ENCODE results near the gene GLDN.

The GLDN gene

DNA sequence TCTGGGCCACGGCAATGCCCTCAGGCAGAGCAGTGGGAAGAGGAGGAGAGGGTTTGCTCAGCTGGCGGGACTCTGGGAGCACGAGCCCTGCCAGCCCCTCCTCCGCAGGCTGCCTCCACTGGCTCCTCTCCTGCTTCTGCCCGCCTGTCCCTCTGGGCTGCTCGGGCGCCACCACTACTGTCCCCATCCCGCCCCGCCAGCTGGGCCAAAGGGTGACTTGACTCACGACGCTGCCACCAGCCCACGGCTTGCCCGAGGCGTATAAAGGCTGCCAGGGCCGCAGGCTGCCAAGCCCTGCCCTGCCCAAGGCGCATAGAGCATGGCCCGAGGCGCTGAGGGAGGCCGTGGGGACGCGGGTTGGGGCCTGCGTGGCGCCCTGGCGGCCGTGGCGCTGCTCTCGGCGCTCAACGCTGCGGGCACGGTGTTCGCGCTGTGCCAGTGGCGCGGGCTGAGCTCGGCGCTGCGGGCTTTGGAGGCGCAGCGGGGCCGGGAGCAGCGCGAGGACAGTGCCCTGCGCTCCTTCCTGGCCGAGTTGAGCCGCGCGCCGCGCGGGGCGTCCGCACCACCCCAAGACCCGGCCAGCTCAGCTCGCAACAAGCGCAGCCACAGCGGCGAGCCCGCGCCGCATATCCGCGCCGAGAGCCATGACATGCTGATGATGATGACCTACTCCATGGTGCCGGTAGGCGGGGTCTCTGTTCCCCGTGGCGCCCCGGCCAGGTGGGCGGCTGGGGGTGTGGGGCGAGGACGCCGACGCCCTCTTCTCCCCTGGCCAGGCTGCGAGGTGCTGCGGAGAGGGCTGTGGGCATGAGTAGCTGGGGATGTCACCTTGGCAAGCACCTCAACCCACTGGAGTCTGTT is at the start of gene GLDN:
GLDN (plus strand) TSS at position 290 of the 861 bp plus-strand sequence; CDS start at position 320, 30 bp downstream.
- no peak for DNase-seq

DNA sequence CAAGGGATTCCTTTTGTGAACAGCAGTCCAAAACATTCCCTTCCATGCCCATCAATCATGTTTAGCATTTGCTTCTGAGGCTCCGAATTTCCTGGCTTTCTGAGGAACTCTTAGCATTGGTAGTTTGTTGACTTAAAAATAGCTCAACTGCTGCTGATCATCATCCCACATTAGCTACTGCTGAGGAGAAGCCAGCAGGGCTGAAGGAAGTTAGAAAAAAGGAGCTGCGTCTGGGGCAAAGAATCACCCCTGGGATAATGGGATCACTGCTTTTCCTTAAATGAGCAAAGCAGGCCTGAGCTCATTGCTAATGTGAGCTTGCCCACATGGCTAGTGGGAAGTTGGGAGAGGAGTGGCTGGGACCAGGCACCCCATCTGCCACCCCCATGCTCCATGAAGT is 42.8 kb upstream of the GLDN start:
- no peak for DNase-seq

DNA sequence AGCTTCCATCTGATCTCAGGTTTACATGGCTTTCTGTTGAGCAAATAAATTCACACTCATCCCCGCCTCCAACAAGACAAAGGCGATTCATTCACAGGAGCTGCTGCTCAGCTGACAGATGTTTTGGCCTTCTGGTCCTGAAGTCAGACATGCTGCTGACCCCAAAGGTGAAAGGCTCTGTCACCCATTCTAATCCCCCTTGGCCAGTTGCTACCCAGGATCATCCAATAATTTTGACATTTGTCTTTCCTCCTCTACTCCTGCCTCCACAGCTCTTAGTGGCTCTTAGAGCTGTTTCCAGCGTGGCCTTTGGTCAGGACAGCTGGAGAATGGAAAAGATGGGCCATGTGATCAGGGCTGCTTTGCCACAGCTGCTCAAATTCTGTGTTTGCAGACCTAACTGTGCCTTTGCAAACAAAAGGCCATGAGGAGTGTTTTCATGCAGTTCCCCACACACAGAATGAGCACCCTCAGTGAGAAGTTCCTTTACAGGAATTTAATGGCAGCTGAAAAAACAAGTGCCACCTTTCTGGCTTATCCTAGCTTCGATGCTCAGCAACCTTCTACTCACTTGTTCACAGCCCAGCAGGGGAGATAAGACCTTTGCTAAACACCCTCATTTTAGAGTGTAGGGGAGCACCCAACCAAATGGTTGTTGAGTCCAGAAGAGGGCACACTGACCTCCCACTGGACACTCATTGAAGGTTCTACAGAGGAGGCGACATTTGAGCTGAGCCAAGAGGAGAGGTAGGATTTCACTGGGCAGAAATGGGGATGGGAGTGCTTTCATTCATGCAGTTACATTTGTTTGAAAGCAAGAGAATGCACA is 42.1 kb upstream of the GLDN start:
- DNase-seq, result no peak

DNA sequence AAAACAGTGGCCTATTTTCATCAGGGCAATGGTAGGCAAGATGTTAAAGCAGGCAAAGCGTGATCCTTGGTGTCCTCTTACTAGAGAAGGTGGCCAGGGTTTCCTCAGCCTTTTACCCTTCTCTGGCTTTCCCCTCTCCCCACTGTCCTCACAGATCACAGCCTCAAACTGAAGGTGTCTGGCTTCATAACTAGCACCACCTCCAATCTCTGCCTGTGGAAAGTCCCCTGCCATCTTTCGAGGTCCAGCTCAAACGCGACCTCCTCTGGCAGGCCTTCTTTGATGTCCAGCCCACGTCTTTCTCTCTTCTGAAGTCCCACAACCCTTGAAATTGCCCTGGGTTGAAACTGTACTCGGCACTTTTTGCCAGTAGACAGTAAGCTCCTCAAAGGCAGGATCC is 39.0 kb upstream of the GLDN start:
- DNase-seq, result no peak

DNA sequence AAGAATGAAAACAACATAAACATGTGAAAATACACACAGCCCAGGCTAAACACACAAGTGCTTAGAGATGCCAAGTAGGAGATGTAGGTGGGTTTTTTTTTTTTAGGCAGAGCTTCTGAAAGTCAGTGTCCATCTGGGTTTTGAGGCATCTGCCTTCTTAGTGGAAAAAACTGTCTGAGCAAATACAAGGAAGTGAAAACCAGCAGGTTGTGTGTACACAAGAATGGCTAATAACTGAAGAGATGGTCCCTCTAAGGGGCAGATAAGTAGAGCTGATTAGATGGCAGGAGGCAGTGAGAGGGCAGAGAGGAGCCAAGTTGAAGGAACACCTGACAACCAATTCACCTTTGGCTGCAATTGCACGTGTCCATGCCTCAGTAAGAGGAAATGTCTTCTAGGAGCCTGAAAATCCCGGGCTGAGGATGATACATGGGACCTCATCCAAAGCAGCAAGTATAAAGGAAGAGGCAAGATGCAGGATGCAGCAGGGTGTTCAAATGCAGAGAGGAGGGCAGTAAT is 37.9 kb upstream of the GLDN start:
- no peak for DNase-seq

DNA sequence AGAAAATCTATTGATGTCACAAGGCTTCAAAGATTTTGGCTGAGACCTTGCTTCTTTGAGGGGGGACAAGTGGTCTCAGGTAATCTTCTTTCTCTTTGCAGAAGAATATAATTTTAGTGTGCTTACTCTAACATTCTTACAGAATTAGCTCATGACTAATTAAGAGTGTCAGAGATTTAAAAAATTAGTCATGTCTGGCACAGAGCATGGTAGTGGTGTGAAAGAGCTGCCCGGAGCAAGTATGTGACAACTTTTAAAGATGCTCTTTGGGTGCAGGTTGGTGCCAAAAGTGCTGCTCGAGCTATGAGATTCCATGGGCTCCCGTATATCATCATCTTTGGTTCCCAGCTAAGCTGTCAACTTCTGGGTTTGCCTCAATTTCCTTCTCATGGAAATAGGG is 34.1 kb upstream of the GLDN start:
- no peak for DNase-seq

DNA sequence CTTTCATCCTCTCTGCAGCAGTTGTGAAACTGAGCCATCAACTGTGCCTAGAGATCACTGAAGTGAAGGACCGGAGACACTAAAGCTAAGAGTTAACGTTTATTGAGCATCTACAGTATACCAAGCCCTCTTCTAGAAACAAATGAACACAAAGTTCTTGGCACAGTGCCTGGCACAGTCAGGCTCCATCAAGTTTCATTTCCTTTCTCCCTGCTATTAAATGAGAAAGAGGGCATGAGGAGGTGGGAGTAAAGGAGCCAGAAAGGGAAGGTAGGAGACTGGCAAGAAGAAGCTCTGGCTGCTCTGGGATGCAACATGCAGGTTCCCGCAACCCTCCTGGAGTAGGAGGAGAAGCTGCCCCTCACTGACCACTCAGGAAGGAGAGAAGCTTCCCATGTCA is 33.6 kb upstream of the GLDN start:
- no peak for DNase-seq

DNA sequence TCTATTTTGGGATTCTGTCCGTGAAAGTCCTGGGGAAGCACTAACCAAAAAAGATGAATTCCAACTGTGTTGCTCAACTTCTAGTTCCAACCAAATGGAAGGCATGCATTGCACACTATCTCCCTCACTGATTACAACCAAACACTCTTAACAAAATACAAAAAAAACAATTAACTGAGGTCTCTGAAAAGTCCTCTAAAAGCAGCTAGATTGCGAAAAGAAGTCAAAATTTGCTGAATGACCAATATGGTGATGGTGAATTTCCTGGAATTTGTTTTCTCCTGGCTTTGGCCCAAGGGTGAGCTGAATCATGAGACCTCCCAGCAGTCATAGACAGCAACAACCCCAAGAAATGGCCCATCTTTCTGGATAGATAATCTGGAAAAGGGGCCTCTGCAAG is 31.4 kb upstream of the GLDN start:
- peak; percentile 78 for DNase-seq

DNA sequence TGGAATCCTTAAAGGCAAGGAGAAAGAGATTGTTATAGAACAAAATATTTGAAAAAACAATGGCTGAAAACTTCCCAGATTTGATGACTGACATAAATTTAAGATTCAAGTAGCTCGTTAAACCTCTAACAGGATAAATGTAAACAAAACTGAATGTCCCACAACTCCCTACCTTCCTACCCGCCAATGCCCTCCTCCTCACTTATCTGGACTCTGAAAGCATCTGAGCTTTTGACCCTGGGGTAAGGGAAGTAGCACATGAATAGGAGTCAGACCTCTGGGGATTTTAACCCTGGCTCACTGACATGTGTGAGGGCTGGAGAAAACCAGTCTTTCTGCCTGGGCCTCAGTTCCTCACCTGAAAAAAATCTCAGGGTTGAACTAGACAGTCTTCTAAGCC is 29.9 kb upstream of the GLDN start:
- DNase-seq, result no peak

DNA sequence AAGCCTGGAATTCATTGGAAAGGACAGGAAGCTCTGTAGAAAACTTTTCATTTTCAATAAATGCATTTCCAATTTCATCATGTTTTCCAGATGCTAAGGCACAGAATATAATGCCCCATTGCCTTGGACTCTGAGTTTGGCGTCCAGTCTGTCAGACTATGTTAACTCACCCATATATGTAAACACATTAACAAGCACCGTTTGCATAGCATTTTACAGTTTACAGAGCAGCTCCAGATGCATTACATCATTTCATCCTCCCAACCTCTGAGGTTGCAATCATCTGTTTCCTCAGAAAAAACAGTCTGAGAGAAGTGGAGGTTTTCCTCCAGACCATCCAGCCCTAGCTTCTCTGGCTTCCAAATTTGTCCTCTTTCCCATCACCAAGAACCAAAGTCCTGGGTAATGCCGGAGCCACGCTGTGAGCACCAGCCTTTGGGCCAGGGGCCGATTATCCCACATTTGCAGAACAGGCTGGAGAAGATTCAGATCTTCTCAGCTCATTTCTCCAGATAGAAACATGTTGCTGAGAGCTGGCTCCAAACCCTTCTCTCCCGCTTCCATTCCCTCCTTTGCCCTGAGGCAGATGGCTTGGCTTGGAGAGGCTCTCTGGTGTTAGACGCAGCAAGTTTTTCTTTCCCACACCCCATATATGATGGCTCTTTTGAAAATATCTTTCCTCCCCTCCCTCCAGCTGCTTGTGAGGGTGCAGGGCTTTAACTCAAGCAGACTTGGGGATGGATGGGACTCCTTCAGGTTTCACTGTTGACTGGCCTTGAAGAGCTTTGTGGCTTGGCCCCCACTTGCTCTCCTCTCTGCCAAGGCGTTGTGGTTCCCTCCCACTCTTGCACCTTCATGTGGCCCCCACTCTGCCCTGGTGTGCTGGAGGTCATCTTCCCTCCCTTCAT is 29.0 kb upstream of the GLDN start:
- peak; percentile 29 for DNase-seq

DNA sequence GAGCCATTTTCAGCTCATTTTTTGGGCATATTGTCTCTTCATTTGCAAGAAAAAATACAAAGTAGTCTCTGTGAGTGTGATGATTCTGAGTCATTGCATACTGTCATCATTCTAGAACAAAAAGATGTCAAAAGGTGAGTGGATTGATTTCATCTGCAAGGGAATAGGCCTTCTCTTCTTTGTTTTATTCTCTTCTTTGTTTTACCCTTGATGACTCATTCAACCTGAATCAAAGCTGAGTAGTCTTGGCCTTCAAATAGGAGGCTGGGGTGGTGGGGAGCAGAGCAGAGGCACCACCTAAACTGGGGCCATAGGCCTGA is 28.4 kb upstream of the GLDN start:
- DNase-seq, result peak; percentile 64

DNA sequence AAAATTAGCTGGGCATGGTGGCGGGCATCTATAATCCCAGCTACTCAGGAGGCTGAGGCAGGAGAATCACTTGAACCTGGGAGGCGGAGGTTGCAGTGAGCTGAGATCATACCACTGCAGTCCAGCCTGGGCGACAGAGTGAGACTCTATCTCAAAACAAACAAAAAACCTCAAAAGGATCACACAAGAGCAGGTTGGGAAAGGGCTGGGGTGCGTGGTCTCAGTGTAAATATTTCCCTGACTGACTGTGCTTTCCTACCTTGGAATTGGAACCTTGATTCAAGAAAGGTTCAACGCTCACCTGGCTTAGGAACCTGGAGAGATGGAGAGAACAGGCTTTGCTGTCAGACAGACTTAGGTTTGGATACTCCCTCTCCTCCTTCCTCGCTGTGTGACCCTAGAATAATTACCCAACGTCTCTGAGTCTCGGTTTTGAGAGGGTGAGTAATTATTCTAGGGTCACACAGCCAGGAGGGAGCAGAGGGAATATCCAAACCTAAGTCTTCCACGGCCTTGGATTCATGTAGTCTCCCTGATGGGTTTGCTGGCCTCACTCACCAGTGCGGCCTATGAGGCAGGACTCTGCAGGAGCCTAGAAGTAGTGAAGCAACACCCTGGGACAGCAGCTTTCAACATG is 27.7 kb upstream of the GLDN start:
- no peak for DNase-seq

DNA sequence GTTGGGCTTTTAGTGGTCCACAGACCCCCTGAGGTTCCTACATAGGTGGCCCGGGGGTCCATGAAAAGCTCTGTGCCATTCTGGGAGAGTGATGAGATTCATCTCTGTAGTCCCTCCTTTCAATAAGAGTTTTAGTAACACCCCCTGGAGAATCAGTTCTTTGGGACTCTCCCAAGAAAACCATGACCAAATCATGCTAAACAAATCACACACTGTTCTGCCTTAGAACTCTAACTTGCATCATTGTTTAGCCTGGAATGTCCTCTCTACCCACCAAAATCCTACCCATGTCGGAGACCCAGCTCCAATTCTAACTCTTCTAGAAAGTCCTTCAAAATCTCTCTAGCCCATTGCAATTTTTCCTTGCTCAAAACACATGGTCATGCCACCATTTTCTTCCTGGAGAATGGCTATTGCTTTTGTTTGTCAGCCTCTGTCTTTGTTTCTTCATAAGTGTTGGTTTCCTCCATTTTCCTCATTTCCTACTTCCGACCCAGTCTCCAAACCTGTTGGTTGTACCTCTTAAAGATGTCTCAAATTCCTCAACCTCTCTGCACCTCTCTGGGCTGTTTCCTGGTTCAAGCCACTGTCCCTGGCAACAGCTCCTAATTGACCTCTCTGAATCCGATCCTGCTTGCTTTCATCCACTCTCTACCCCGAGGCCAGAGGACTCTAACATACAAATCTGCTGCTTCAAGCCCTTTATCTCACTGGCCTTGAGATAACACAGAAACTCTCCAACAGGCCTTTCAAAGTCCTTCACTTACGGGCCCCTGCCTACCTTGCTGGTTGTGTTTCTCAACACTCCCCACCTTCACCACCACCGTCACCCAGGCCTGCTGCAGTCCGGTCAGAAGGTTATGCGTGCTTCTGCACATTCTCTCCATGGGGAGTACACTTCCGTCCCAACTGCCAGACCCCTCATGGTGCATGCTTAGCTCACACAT is 26.8 kb upstream of the GLDN start:
- DNase-seq, result no peak

DNA sequence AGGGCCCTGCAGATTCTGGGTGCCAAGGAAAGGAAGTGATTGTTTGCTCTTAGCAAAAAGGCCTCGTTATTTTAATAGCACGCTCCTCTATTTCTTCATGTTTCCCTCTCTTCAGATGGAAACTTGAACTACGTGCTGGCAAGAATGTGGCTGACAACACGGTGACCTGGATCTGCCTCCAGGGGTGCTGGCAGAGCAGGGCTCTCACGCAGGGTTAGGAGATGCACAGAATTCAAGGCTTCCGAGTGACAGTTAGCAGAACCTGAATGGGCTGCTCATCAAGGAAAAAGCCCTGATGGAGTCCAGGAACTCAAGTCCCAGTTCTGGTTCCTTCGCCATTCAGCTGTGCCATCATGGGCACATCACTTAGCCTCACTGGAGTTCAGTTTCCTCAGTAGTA is 25.7 kb upstream of the GLDN start:
- DNase-seq, result no peak

DNA sequence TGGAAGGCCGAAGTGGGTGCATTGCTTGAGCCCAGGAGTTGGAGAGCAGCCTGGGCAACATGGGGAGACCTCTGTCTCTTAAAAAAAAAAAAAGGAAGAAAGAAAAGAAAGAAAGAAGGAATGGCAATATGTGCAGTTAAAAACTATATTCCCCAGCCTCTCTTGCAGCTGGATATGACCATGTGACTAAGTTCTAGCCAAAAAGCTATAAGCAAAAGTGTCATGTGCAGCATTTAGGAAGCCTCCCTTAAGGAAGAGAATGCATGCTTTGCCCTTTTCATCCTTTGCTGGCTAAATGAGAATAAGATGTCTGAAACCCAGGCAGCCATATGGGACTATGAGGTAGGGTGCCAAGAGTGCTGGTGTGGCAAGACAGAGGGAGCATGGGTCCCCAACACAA is 24.8 kb upstream of the GLDN start:
- no peak for DNase-seq

DNA sequence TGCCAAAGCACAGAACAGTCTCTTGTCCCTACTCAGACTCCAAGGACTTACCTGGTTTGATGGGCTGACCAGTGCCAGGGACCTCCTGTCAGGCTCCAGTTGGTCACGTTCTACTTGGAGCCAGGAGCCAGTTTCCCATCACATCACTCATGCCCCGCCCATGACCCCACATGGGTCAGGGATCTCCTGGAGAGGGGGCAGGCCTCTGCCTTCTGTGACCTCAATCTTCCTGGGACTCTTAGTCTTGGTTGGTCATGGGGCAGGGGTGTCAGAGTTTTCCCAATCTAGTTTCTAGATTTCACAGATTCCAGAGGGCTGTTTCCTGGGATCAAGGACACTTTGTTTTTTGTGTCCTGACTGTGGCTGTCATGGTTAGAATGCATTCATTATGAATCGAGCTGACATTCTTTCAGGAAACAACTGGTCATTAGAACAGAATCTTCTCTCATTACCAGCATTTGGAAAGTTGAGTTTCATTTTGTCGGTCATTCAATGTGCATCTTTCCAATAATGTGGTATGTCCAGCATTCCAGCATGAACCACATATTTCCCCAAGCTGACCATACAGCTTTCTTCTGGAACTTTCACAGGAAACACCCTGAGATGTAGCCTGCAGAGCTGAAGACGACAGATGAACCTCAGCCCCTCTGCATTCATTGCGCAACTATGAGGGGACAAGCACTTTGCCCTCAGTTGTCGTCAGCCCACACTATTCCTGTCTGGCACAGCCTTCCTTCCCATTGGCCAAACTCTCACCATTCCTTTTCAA is 22.9 kb upstream of the GLDN start:
- peak; percentile 41 for DNase-seq

DNA sequence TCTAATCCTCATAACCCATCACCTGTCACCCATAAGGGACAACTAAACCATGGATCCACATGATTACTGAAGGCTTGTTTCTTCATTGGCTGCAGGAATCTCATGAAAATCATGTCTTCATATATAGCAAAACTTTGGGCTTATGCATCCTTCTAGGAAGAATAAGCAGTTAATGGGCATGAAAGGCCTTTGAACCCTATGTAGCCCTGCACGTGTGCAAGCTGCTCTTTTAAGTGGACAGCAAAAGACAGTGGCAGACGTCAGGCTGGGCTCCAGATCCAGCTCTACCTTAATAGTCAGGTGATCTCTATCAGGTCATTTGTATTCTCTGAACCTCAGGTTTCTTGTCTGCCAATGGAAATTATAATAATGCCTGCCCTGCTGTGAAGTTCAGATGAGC is 21.9 kb upstream of the GLDN start:
- DNase-seq, result no peak

DNA sequence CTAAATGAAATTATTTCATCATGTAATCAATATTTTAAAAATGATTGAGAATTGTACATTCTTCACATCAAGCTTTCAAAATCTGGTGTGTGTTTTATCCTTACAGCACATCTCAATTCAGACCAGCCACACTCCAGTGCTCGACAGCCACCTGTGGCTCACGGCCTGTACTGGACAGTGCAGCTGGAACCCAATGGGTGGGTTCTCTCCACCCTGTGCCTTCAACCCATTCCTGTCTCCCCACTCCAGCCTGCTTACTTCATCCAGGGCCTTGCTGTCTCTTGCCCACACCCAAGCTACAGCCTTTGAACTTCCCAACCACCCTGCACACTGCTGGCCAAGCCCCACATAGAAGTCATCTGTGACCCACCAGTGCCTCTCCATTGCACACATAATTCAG is 20.6 kb upstream of the GLDN start:
- no peak for DNase-seq

DNA sequence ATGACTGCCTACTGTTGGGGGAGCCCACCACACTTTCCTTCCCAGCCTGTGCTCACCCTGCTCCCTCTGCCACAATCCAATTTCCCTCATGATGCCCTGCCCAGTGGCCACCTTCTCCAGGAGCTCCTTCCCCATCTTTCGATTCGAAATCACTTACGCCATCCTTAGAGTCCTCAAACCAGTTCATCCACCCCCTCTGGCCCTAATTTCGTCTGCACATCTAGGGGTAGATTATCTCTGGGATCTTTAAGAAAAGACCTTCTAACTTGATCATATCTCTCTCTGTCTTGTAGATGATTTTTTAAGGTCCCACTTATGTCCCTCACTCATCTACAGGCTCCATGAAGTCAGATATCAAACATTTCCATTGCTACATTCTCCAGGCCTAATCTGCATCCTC is 20.1 kb upstream of the GLDN start:
- no peak for DNase-seq

DNA sequence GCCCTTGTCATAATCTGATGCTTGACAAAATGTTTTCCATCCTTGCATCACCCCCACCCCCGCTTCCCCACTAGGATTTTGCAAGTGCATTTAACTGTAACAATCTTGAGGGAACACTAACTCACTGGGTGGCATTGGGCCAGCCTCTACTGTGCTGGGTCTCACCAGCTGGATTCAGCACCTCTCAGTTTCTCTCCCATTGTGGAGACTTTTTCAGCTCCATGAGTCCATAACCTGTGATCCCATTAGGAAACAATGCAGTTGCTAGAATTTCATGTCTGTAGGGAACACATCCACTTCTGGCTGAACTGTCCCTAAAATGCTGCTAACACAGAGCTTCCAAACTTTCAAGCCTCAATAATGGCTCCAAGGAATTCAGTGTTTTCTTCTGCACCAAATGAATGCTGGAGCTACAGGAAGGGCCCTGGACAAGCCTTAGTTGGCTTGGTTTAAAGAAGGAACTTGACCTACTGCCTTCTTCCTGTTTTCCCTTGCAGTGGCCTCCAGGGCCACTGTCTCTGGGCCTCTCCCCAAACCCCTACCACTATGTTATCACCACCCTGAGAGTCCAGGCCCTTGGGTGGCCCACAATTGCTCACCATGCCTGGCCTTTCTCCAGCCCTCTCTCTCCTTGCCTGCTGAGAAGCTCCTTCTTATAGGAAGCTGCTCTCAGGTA is 18.7 kb upstream of the GLDN start:
- DNase-seq, result peak; percentile 31
